Osteocyte (in vitro differentiated cells): ENCODE data around the gene RSU1. TPM values are rescaled to one million over a fixed set of nuclear protein-coding genes. Genes with fewer than 3 reads are reported as not detected.

Source experiments
- DNase-seq: peaks from one replicate; pipeline ENCODE4 v3.0.0; 2021; ENCODE audit warnings: mixed read lengths; ENCODE audit not compliant: unreplicated experiment; ENCODE audit errors: extremely low spot score
- H3K27ac Mint-ChIP-seq: one replicate; pipeline ENCODE4 v1.8.0; 2021; ENCODE audit warnings: mild to moderate bottlenecking, mixed read lengths; ENCODE audit not compliant: unreplicated experiment
- H3K27me3 Mint-ChIP-seq: one replicate; pipeline ENCODE4 v1.8.0; 2021; ENCODE audit warnings: mixed read lengths; ENCODE audit not compliant: unreplicated experiment
- H3K36me3 Mint-ChIP-seq: one replicate; pipeline ENCODE4 v1.8.0; 2021; ENCODE audit warnings: mixed read lengths; ENCODE audit not compliant: unreplicated experiment
- H3K4me1 Mint-ChIP-seq: one replicate; pipeline ENCODE4 v1.8.0; 2021; ENCODE audit warnings: mixed read lengths; ENCODE audit not compliant: unreplicated experiment
- H3K4me3 Mint-ChIP-seq: one replicate; pipeline ENCODE4 v1.8.0; 2021; ENCODE audit warnings: mild to moderate bottlenecking, moderate library complexity, mixed read lengths; ENCODE audit not compliant: unreplicated experiment
- H3K9me3 Mint-ChIP-seq: one replicate; pipeline ENCODE4 v1.8.0; 2021; ENCODE audit warnings: mixed read lengths; ENCODE audit not compliant: unreplicated experiment
- CTCF ChIP-seq: fragments of 200-600 bp; sonication (generic); IDR thresholded peaks from 2 replicates; pipeline ENCODE4 v1.5.0; 2021; ENCODE audit warnings: antibody characterized with exemption, mild to moderate bottlenecking, moderate library complexity
- total RNA-seq: library from RNA; stranded (reverse); gene quantifications from 2 replicates; pipeline ENCODE4 v1.2.1, GENCODE V29; 2021

Gene RSU1
- total RNA-seq, 1 donor from 2014 or later = 92.0 TPM

DNA sequence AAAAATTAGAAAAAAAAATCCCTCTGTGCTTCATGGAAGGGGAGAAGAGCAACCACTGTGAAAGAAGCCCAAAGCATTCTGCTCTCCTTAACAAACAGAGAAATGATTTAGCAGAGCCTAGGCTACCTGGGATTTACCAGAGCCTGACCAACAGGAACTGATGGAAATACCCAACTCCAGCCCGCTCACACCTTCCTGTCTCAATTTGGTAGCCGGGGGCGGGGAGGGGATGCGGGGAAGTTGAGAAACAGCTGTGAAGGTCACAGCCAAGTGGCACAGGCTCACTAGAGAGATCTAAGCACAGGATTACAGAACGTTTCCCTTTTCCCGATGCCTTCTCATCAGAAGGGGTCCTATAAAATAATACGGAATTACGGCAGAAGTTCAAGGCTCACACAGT, 17.6 kb downstream of the RSU1 start:
- no peaks in the 10 kb centered on the region for H3K27me3 Mint-ChIP-seq
- H3K9me3 Mint-ChIP-seq = peaks cover 4% of the 10 kb centered on the region
- peak; percentile 57 for DNase-seq
- H3K27ac Mint-ChIP-seq = no peak overlapping the region
- H3K4me3 Mint-ChIP-seq = no peak overlapping the region
- H3K4me1 Mint-ChIP-seq = peaks cover 5% of the 10 kb centered on the region
- peaks cover 20% of the 10 kb centered on the region for H3K36me3 Mint-ChIP-seq
- no peak for TF ChIP-seq CTCF

DNA sequence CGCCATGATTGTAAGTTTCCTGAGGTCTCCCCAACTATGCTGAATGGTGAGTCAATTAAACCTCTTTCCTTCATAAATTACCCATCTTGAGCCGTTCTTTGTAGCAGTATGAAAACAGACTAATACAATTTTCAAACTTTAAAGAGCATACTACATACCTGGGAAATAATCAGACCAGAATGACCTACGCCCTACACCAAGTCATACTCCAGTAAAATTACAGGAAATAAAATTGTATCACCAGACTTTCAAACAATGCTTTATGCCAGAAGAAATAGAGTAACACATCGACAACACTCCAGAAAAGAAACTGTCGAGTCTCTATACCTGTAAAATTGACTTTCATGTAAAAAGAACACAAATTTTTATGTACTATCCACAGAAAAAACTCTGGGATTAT, 18.7 kb downstream of the RSU1 start:
- Mint-ChIP-seq H3K9me3 (peaks cover 4% of the 10 kb centered on the region), H3K27ac (no peak overlapping the region), H3K36me3 (peaks cover 15% of the 10 kb centered on the region), H3K27me3 (no peaks in the 10 kb centered on the region), H3K4me3 (no peak overlapping the region), H3K4me1 (peaks cover 5% of the 10 kb centered on the region)
- TF ChIP-seq CTCF = no peak
- DNase-seq = no peak

- TF ChIP-seq CTCF = no peak
- H3K36me3 Mint-ChIP-seq = peaks cover 17% of the 10 kb centered on the region
- peak; percentile 60 for DNase-seq
- peaks cover 15% of the 10 kb centered on the region for H3K4me1 Mint-ChIP-seq
- no peaks in the 10 kb centered on the region for H3K27me3 Mint-ChIP-seq
- no peak overlapping the region for H3K4me3 Mint-ChIP-seq
- peaks cover 4% of the 10 kb centered on the region for H3K9me3 Mint-ChIP-seq
- no peak overlapping the region for H3K27ac Mint-ChIP-seq
Observed at GRCh38 chr10:16795410-16796073, 21.7 kb downstream of the RSU1 start.

GRCh38 chr10:16794005-16794404, 23.2 kb downstream of the RSU1 start:
- no peak for TF ChIP-seq CTCF
- H3K9me3 Mint-ChIP-seq = no peaks in the 10 kb centered on the region
- H3K27ac Mint-ChIP-seq = no peak overlapping the region

DNA sequence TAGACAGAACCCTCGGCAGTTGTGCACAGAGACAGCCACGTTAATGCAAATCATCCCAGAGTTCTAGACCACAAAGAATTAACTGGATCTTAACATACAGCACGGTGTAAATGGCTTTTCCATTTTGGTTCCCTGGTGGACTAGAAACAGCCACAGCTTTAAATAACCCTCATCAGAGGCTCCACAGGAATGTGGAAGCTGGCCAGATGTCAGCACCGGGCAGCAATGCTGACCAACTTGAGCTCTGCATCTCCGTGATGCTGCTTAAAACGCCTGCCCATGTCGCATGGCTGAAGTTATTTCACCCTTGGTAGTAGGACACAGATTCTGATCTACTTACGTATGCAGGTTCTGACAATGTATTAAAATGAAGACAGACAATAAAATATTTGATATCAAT, 24.5 kb downstream of the RSU1 start:
- Mint-ChIP-seq H3K4me1 (peaks cover 19% of the 10 kb centered on the region), H3K27ac (no peak overlapping the region), H3K36me3 (peaks cover 8% of the 10 kb centered on the region), H3K27me3 (no peaks in the 10 kb centered on the region), H3K4me3 (no peak overlapping the region), H3K9me3 (no peaks in the 10 kb centered on the region)
- no peak for TF ChIP-seq CTCF
- peak; percentile 67 for DNase-seq

More at GRCh38 chr10:16794005-16794404, 23.2 kb downstream of the RSU1 start:
- Mint-ChIP-seq H3K36me3 (peaks cover 10% of the 10 kb centered on the region), H3K27me3 (no peaks in the 10 kb centered on the region), H3K4me1 (peaks cover 17% of the 10 kb centered on the region), H3K4me3 (no peak overlapping the region)
- DNase-seq = no peak
